Progenitor cell of endocrine pancreas (in vitro differentiated cells): ENCODE data around the gene ATCAY. TPM values are rescaled to one million over a fixed set of nuclear protein-coding genes. Genes with fewer than 3 reads are reported as not detected.
A peak's percentile ranks its signal among the peaks of the same experiment; 100 is the strongest.
"Not testable (repeated sequence)": the region's sequence is repeated elsewhere in the genome, so short reads cannot be mapped to it uniquely, and the experiment has no call there.

Experiments
- DNase-seq: peaks from one replicate; pipeline ENCODE4 v3.0.0; 2021; ENCODE audit warnings: low spot score; ENCODE audit not compliant: unreplicated experiment
- H3K27ac Mint-ChIP-seq: 2 replicates; pipeline ENCODE4 v1.8.0; 2021; ENCODE audit warnings: mild to moderate bottlenecking, moderate library complexity, mixed read lengths
- H3K27me3 Mint-ChIP-seq: 2 replicates; pipeline ENCODE4 v1.8.0; 2021; ENCODE audit warnings: mixed read lengths
- H3K36me3 Mint-ChIP-seq: 2 replicates; pipeline ENCODE4 v1.8.0; 2022; ENCODE audit warnings: mixed read lengths; ENCODE audit not compliant: insufficient read depth
- H3K4me1 Mint-ChIP-seq: 2 replicates; pipeline ENCODE4 v1.8.0; 2021; ENCODE audit warnings: low read depth, mixed read lengths
- H3K4me3 Mint-ChIP-seq: 2 replicates; pipeline ENCODE4 v1.8.0; 2021; ENCODE audit warnings: low read depth, mild to moderate bottlenecking, moderate library complexity, mixed read lengths
- H3K9me3 Mint-ChIP-seq: 2 replicates; pipeline ENCODE4 v1.8.0; 2021; ENCODE audit warnings: low read depth, mixed read lengths
- CTCF ChIP-seq: fragments of 200-600 bp; sonication (generic); IDR thresholded peaks from one replicate; pipeline ENCODE4 v1.5.0; 2021; ENCODE audit warnings: antibody characterized with exemption, mild to moderate bottlenecking; ENCODE audit not compliant: unreplicated experiment
- total RNA-seq: library from RNA; stranded (reverse); gene quantifications from 2 replicates; pipeline ENCODE4 v1.2.1, GENCODE V29; 2021

The ATCAY gene
- total RNA-seq, 1 donor from 2014 or later: 0.43 TPM

- no peak for DNase-seq
- Mint-ChIP-seq H3K4me3 (peak within 1 kb of the TSS; percentile 52), H3K4me1 (peaks cover 1% of the 10 kb centered on the region), H3K9me3 (no peaks in the 10 kb centered on the region), H3K27ac (peak within 1 kb of the TSS; percentile 74), H3K36me3 (no peaks in the 10 kb centered on the region), H3K27me3 (peaks cover 14% of the 10 kb centered on the region)
- TF ChIP-seq CTCF: no peak
These were observed 52.7 kb downstream of the ATCAY start, which contains the start of gene NMRK2 for GRCh38 chr19:3932931-3933810. Gene NMRK2, plus strand, starts transcription at chr19:3933069. Its CDS starts 603 bp downstream, at chr19:3933672.

DNA sequence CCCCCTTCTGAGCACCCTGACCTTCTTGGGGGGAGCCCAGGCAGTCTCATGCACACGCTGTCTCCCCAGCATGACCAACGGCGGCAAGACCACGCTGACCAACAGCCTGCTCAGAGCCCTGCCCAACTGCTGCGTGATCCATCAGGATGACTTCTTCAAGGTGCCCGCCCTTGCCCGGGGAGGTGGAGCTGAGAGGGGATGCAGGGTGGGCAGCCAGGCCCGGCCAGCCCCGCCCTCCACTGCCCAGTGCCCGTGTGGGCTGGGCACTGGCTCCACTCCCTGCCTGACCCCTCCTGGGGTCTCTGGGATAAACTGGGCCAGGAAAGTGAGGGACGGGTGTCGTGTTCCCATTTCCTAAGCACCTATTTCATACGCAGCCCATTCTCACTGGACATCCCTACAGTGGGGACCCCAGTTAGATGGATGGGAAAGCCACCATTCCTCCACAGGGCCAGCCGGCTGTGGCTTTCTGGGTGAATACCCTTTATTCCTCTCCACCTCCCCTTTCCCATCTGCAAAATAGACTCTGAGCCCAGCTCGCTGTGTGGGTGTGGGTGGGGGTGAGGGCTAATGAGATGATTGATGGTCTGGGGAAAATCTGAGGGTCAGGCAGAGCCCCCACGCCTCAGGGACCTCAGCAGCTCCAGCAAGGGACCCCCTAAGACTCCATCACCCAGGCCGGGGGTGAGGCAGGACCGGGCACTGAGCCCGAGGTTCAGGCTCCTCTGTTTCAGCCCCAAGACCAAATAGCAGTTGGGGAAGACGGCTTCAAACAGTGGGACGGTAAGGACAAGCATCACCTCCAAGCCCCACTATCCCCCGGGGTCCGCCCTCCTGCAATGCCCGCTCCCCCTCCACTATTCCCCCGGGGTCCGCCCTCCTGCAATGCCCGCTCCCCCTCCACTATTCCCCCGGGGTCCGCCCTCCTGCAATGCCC lies 56.3 kb downstream of the ATCAY start:
- no peaks in the 10 kb centered on the region for H3K36me3 Mint-ChIP-seq
- H3K9me3 Mint-ChIP-seq: no peaks in the 10 kb centered on the region
- TF ChIP-seq CTCF: no peak
- H3K4me1 Mint-ChIP-seq: peaks cover 1% of the 10 kb centered on the region
- peaks cover 9% of the 10 kb centered on the region for H3K27me3 Mint-ChIP-seq
- DNase-seq: no peak
- H3K4me3 Mint-ChIP-seq: no peak overlapping the region
- no peak overlapping the region for H3K27ac Mint-ChIP-seq

GRCh38 chr19:3938300-3938950 lies 57.9 kb downstream of the ATCAY start:
- H3K27ac Mint-ChIP-seq: not testable (repeated sequence)

DNA sequence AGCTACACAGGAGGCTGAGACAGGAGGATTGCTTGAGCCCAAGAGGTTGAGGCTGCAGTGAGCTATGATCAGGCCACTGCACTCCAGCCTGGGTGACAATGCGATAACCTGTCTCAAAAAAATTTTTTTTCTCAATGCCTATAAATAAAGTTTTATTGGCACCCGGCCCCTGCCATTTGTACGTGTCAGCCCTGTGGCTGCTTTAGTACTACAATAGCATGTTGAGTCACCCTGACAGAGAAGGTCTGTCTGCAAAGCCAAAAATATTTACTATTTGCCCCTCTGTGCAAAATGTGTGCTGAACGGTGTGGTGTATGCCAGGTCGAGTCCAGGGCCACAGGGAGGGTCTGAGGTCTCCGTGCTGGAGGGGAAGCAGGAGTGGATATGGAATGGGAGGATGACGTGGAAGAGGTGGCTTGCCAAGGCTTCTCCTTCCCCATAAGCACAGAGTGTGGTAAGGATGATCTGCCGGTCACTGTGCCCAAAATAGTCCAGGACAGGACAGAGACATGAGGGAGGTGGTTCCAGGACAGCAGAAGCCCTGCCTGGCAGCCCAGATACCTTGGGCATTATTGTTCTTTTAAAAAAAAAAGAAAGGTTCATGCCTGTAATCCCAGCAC lies 62.4 kb downstream of the ATCAY start:
- no peaks in the 10 kb centered on the region for H3K27me3 Mint-ChIP-seq
- H3K4me3 Mint-ChIP-seq: no peak overlapping the region
- no peaks in the 10 kb centered on the region for H3K9me3 Mint-ChIP-seq
- TF ChIP-seq CTCF: no peak
- no peak overlapping the region for H3K27ac Mint-ChIP-seq
- H3K4me1 Mint-ChIP-seq: no peaks in the 10 kb centered on the region
- no peak for DNase-seq
- no peaks in the 10 kb centered on the region for H3K36me3 Mint-ChIP-seq

More at GRCh38 chr19:3938300-3938950, 57.9 kb downstream of the ATCAY start:
- not testable (repeated sequence) for H3K4me3 Mint-ChIP-seq, DNase-seq, H3K27me3 Mint-ChIP-seq, H3K36me3 Mint-ChIP-seq, H3K4me1 Mint-ChIP-seq, H3K9me3 Mint-ChIP-seq

DNA sequence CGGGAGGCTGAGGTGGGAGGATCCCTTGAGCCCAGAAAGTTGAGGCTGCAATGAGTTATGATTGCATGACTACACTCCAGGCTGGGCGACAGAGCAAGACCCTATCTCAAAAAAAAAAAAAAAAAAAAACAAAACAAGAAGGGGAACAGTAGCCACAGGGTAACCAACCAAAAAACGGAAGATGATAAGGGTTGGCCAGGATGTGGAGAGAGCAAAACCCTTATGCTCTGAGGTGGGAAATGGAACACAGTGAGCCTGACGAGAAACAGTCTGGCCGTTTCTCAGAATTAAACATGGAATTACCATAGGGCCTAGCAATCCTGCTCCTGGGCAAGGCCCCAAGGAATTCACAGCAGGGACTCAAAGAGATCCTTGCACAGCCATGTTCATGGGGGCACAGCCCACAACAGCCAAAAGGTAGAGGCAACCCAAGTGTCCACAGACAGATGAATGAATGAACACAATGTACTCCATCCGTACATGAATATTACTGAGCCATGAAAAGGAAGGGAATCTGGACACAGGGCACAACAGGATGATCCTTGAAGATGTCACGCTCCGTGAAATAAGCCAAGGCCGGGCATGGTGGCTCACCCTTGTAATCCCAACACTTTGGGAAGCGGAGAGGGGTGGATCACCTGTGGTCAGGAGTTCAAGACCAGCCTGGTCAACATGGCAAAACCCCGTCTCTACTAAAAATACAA lies 63.7 kb downstream of the ATCAY start:
- H3K27ac Mint-ChIP-seq: peak overlapping the region; percentile 73
- H3K9me3 Mint-ChIP-seq: no peaks in the 10 kb centered on the region
- TF ChIP-seq CTCF: no peak
- no peaks in the 10 kb centered on the region for H3K36me3 Mint-ChIP-seq
- no peaks in the 10 kb centered on the region for H3K27me3 Mint-ChIP-seq
- no peaks in the 10 kb centered on the region for H3K4me1 Mint-ChIP-seq
- DNase-seq: no peak
- H3K4me3 Mint-ChIP-seq: no peak overlapping the region
